Left lobe of liver (tissue), 2 donors: Measurements from ENCODE around the gene AHSP. TPM values are rescaled to one million over a fixed set of nuclear protein-coding genes. Genes with fewer than 3 reads are reported as not detected.
A peak's percentile ranks its signal among the peaks of the same experiment; 100 is the strongest.
"Not testable (repeated sequence)": the region's sequence is repeated elsewhere in the genome, so short reads cannot be mapped to it uniquely, and the experiment has no call there.

ENCODE experiments used
- ATAC-seq: fragments of 200-7000 bp; cut with Tn5 transposase; one replicate; pipeline ENCODE4 v1.9.1; 2020; ENCODE audit warnings: mild to moderate bottlenecking, moderate library complexity
- DNase-seq: peaks from one replicate; pipeline ENCODE4 v3.0.0-alpha.2; 2020; ENCODE audit warnings: low spot score
- total RNA-seq: library from RNA; stranded (reverse); gene quantifications from one replicate; pipeline ENCODE4 v1.2.1, GENCODE V29; 2021
- donor health status: DM: no; HTN: no; CAD: no; lungs with moderate emphysema.
- donor health status: DM: no; HTN: yes; CAD: no.

AHSP gene, protein sequence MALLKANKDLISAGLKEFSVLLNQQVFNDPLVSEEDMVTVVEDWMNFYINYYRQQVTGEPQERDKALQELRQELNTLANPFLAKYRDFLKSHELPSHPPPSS
- total RNA-seq: 0.83 TPM

DNA sequence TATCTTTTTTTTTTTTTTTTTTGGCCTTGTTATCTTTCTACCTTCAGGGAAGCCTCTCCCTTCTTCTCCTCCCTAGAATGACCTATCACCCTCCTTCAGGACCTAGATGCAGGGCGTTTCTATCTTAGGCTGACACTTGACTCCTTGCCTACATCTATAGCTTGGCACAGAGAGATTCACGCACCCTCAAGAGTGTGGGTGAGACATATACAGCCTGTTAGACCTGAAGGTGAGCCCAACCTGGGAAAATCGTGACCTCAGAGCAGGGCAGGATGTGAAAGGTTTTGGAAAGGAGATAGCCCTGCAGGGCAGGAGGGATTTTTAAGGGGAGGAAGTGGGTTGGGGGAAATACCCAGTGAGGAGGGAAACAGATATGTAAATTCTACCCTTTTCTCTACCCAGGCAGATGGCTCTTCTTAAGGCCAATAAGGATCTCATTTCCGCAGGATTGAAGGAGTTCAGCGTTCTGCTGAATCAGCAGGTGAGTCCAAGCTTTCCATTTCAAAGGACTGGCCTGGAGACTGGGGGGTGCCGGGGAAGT is at the start of gene AHSP:
Gene AHSP, plus strand, starts transcription at position 167 of the 541 bp plus-strand sequence. Its CDS starts 240 bp downstream, at position 407.
- ATAC-seq: no peak
- no peak for DNase-seq

DNA sequence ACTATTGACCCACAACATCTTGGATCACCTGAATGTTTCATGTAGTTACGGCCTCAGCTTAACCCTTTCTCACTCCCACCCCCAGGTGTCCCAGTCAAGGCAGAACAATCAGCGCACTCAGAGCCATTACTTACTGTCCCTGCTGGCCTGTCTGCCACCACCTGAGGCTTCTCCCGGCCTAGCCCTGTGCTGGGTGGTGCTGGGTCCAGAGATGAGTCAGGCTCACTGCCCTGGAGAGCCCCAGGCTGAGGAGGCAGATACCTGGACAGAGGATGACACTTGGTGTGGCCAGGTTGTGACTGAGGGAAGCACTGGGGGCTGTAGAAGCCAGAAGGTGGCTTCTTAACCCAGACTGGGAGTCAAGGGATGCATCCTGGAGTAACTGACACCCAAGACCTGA is 48.7 kb upstream of the AHSP start:
- ATAC-seq (no peak), DNase-seq (no peak)

DNA sequence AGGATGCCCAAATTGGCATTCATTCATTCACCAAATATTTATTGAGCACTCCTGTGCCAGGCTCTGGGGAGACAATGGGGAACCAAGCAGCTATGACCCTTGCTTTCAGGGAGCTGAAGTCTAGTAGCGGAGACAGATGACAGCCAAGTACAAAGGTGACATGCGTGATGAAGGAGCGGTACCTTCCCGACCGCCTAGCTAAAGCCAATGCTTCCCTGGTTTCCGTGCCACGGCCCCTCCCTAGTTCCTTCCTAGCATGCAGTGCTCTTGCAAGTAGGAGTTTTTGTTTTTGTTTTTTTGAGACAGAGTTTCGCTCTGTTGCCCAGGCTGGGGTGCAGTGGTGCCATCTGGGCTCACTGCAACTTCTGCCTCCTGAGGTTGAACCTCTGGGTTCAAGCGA is 47.9 kb upstream of the AHSP start:
- ATAC-seq: no peak

DNA sequence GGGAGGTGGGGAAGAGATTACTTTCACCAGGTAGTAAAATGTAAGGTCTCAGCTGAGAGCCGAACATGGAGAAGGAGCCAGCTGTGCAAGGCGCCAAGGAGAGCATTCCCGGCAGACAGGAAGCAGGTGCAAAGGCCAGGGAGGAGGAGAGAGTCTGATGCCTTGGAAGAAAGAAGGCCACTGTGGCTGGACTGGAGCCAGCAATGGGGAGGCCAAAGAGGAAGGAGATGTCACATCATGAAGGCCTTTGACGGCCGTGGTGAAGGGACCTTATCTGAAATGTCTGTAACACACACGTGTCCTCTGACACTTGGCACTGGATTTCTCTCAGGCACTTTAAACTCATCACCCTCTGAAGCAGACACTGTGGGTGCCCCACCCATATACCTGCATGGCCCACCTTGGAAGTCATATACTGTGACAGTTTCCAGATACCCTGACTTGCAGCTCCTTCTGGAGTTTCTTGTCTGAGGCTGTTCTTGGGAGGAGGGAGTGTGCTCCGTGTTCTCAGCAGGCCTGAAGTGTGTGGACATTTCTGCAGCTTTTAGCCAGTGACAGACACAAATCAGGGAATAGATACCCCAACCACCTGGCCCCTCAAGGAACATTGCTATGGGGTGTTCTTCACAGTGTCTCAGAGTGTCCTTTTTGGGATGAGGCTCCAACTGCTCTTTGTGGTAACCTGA is 46.7 kb upstream of the AHSP start:
- ATAC-seq (no peak), DNase-seq (no peak)

More for the DNA sequence above, 47.9 kb upstream of the AHSP start:
- DNase-seq: no peak

DNA sequence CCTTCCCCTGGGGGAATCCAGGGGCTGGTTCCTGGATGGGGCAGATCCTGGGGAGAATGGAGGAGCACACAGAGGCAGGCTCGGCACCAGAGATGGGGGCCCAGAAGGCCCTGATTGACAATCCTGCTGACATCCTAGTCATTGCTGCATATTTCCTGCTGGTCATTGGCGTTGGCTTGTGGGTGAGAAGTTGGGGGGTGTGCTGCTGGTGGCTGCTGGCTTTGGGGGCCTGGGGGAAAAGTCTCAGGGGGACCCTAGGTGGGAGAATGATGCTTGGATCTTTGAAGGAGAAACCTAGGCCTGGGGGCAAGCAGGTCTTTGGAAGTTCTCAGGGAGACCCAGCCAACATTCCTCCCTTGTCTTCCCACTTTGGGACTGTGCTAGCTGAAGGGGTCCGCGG is 44.6 kb upstream of the AHSP start, which contains the start of gene SLC5A2:
Gene SLC5A2, plus strand, starts transcription at position 43 of the 400 bp plus-strand sequence. Its CDS starts 14 bp downstream, at position 57.
- ATAC-seq (no peak), DNase-seq (no peak)

DNA sequence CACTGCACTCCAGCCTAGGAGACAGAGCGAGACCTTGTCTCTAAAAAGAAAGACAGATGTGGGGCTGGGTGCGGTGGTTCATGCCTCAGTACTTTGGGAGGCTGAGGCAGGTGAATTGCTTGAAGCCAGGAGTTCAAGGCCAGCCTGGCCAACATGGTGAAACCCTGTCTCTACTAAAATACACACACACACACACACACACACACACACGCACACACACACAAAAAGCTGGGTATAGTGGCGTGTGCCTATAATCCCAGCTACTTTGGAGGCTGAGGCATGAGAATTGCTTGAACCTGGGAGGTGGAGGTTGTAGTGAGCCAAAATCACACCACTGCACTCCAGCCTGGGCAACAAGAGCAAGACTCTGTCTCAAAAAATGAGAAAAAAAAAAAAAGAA is 43.7 kb upstream of the AHSP start:
- not testable (repeated sequence) for ATAC-seq, DNase-seq

DNA sequence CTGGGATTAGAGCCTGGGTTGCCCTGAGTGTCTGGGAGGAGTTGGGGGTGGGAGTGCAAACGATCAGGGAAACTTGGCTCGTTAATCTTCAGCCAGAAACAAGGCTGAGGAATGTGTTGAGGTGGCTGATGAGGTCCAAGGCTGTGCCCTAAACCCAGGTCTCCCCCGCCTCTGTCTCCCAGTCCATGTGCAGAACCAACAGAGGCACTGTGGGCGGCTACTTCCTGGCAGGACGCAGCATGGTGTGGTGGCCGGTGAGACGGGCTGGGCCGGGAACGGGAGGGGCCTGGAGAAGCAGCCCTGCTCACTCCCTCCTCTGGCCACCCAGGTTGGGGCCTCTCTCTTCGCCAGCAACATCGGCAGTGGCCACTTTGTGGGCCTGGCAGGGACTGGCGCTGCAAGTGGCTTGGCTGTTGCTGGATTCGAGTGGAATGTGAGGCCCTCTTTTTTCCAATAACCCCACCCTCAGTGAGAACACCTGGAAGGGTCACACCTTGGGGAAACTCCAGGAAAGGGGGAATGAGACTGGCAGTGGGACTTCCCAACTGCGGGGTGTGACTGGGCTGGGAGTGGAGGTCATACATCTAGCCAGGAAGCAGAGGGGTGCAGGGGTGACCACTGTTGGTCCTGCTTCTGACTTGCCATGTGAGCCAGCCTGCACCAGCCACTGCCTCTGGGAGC is 43.1 kb upstream of the AHSP start:
- no peak for DNase-seq
- ATAC-seq: no peak

DNA sequence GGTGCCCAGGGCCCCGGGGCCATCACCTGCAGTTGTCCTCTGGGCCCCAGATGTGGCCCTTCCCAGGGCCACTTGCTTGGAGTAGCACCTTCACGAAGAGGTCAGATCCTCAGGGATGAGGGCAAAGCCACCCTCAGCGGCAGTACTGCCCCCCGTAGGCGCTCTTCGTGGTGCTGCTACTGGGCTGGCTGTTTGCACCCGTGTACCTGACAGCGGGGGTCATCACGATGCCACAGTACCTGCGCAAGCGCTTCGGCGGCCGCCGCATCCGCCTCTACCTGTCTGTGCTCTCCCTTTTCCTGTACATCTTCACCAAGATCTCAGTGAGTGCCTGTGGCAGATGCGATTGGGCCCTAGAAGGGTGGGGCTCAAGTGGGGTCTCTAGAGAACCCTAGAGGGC is 42.1 kb upstream of the AHSP start:
- DNase-seq (no peak), ATAC-seq (no peak)

DNA sequence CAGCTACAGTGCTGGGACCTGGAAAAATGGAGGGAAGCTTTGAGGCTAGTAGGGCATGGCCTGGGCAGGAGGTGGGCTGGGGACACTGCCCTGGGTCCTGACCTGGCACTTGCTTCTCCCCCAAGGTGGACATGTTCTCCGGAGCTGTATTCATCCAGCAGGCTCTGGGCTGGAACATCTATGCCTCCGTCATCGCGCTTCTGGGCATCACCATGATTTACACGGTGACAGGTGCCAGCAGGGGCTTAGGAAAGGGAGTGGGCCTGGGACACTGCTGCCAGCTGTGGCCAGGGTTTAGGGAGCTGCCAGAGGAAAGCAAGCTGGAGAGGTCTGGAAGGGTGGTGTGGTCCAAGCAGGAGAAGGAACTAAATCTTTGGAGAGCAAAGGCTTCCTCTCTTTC is 41.7 kb upstream of the AHSP start:
- DNase-seq (no peak), ATAC-seq (no peak)

DNA sequence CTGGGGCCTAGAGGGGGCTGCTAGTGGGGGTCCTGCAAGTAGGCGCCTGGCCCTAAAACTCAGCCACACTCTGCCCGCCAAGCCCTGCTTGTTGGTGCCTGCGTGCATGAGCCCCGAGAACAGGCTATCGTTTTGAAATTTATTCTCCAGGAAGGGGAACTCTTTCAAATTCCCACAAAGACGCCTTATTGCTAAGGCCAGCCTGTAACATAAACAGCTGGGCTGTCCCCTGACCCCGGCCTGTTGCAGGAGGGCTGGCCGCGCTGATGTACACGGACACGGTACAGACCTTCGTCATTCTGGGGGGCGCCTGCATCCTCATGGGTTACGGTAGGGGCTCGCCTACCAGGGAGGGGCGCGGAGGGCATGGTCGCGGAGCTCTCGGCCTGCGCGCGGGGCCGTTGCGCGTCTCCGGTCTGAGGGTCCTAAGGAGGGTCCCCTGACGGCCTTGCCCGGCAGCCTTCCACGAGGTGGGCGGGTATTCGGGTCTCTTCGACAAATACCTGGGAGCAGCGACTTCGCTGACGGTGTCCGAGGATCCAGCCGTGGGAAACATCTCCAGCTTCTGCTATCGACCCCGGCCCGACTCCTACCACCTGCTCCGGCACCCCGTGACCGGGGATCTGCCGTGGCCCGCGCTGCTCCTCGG is 40.5 kb upstream of the AHSP start:
- ATAC-seq (no peak), DNase-seq (no peak)

DNA sequence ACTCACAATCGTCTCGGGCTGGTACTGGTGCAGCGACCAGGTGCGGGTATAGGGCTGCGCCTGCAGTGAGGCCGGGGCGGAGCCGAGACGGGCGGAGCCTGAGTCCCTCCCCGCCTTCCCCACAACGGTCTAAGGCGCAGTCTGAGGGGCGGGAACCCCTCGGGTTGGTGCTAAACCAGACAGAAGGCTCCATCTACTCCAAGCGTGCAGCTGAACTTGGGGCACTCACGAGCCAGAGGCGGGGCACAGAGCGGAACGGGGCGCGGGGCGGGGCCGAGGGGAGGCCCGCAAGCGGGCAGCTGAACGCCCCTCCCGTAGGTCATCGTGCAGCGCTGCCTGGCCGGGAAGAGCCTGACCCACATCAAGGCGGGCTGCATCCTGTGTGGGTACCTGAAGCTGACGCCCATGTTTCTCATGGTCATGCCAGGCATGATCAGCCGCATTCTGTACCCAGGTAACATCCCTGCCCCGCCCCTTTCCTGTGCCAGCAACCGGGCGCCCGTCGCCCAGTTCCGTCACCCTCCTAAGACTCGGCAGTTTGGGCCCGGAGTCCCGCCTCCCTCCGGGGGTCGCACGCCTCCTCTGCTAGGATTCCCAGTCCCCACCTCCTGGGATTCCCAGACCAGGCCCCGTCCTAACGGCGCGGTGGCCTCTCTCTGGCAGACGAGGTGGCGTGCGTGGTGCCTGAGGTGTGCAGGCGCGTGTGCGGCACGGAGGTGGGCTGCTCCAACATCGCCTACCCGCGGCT is 39.8 kb upstream of the AHSP start:
- ATAC-seq: peak; percentile 79
- peak; percentile 60 for DNase-seq

DNA sequence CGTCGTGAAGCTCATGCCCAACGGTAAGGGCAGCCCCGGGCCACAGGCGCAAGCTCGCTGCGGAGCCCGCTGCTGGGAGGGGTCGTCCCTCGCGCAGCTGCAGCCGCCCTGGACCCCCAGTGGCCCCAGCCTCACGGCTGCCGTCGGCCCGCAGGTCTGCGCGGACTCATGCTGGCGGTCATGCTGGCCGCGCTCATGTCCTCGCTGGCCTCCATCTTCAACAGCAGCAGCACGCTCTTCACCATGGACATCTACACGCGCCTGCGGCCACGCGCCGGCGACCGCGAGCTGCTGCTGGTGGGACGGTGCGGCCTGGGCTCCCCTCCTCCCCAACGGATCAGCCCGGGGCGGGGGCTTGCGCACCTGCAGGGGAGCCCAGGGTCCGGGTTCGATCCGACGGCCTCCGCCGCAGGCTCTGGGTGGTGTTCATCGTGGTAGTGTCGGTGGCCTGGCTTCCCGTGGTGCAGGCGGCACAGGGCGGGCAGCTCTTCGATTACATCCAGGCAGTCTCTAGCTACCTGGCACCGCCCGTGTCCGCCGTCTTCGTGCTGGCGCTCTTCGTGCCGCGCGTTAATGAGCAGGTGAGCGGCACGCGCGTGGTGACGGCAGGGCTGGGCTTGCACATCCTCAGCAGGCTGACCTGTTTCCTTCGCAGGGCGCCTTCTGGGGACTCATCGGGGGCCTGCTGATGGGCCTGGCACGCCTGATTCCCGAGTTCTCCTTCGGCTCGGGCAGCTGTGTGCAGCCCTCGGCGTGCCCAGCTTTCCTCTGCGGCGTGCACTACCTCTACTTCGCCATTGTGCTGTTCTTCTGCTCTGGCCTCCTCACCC is 39.0 kb upstream of the AHSP start:
- DNase-seq (no peak), ATAC-seq (peak; percentile 31)

DNA sequence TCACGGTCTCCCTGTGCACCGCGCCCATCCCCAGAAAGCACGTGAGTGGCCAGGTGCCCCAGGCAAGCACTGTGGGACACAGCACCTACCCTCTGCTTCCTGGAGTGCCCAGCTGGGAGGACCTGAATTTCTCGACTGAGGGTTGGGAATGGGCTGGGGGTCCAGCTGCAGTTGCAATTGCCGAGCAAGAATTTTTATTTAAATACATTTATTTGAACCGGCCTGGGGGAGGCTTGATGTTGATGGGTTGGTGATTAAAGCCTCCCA is 38.5 kb upstream of the AHSP start:
- ATAC-seq: peak; percentile 2
- DNase-seq: no peak

DNA sequence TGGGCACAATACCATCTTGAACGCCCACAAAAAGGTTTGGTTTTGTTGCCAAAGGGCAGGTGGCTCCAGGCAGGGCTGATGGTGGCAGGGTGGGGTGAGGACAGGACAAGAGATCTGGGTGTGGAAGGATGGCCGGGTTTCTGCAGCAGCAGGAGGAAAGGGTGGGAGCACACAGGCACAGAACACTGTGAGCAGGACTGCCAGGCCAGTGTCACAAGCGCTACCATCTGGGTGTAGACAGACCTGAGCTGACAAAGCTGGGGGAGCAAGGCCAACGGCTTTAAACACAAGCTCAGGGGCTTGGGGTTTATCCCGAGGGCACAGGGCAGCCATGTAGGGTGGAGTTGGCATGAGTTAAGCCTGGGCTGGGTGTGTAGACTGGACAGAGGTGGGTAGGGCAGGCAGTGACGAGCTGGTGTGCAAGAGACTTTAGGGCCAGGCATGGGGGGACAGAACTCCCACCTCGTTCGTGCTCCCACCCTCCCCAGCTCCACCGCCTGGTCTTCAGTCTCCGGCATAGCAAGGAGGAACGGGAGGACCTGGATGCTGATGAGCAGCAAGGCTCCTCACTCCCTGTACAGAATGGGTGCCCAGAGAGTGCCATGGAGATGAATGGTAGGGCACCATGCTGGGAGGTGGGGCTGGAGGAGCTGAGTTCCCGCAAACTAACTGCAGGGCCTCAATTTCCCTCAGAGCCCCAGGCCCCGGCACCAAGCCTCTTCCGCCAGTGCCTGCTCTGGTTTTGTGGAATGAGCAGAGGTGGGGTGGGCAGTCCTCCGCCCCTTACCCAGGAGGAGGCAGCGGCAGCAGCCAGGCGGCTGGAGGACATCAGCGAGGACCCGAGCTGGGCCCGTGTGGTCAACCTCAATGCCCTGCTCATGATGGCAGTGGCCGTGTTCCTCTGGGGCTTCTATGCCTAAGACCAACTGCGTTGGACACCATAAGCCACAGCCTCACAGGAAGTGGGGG is 37.8 kb upstream of the AHSP start:
- no peak for DNase-seq
- no peak for ATAC-seq

DNA sequence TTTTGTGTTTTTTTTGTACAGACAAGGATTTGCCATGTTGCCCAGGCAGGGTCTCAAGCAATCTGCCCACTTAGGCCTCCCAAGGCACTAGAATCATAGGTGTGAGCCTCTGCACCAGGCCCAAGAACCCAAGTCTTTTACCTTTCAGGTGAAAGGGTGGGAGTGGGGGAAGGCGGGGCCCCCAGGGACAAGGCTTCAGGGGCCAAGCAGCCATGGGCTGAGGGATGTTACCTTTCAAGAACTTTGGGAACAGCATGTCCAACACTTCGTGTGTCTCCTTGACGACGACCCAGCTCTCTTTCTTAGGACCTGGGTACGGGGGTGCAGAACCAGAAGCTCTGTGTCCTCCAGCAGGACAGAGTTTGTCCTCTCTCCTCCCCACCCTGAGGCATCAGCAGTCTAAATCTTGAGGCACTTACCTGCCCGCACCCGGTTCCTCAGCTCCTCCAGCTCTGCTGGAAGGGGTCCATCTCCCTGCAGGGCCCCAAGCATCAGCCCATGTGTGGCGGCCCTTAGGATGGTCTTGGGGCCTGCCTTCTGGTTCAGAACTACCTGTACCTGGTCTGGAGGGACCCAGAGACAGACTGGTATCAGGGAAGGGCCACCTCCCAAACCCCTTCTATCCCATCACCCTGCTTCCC is 35.8 kb upstream of the AHSP start:
- no peak for ATAC-seq
- no peak for DNase-seq

DNA sequence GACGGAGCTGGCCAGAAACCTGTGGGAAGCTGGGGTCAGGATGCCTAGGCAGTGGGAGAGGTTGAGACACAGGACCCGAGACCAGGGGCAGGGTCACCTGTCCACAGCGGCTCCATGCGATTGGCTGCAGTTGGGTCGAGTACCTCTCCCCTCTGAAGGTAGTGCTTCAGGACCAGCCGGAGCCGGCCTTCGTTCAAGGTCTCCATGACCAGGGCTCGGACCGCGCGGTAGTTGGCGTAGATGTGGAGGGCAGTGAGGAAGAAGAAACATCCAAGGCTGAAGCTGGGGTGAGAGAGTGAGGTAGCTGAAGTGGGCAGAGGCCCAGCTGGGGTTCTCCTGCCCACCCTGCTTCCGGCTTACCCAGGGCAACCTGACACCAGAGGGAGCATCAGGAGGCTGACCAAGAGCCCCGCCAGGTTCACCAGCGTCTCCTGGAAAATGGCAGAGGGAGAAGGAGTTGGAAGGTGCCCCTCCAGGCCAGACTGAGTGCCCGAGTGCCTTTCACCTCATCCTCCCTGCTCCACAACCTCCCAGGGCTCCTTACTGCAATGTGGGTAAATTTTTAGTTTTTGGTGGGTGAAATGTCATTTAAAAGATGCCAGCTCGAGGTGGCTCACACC is 34.1 kb upstream of the AHSP start:
- DNase-seq: no peak
- no peak for ATAC-seq

DNA sequence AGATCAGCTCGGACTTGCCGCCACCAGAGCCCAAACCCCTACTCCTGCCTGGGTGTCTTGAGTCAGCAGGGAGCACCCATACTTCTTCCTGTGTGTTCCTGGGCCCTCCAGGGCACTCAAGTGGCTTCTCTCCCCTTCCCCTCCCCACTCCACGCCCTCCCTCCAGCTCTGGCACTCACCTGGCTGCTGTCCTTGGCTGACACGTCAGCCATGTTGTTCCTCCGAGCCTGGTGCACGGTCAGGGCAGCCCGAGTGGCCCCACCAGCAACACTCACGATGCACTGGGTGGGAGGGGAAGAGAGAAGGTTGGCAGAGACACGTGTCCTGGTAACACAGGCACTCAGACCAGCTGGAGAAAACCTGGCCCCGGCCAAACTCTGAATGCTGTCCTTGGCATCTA is 31.0 kb upstream of the AHSP start:
- DNase-seq (no peak), ATAC-seq (no peak)

DNA sequence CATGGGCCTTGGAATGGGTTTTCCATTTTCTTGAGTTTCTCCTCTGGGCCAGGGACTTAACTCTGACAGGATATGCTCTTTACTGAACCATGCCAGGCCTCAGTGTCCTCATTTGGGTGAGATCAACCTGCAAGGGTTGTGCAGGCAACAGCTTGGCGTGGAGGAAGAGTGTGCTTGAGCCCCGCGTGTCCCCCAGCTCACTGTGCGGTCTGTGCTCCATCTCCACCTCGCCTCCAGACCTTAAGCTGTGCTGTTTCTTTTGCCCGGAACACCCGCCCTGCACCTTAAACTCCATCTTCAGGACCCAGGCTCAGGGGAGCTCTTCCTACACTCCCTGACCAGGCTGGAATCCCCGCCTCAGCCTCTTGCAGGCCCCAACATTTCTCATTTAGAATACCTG is 29.2 kb upstream of the AHSP start:
- ATAC-seq (no peak), DNase-seq (no peak)
